Liver (tissue), 9 donors: Measurements from ENCODE around the gene RAB5B. TPM values are rescaled to one million over a fixed set of nuclear protein-coding genes. Genes with fewer than 3 reads are reported as not detected.

ENCODE experiments used
- DNase-seq: peaks from one replicate; pipeline ENCODE4 v3.0.0-alpha.2; 2017; ENCODE audit warnings: low spot score
- H3K27ac ChIP-seq, 2 donors: one replicate each; pipeline ENCODE4 v1.7.0; 2013; ENCODE audit warnings: inconsistent platforms in 2 of 2, low read length in 2 of 2, control low read depth in 1 of 2, low read depth in 1 of 2, mild to moderate bottlenecking in 1 of 2
- H3K27me3 ChIP-seq, 4 donors: one replicate each; pipeline versions ENCODE4 v1.6.1 to v1.7.0; 2013; ENCODE audit warnings: low read length in 3 of 4, inconsistent platforms in 1 of 4, mild to moderate bottlenecking in 1 of 4, moderate library complexity in 1 of 4; ENCODE audit not compliant: control insufficient read depth in 4 of 4, insufficient read depth in 4 of 4
- H3K36me3 ChIP-seq, 4 donors: one replicate each; pipeline versions ENCODE4 v1.6.1 to v1.7.0; 2013; ENCODE audit warnings: low read length in 3 of 4, mild to moderate bottlenecking in 3 of 4, low read depth in 1 of 4, moderate library complexity in 1 of 4; ENCODE audit not compliant: control insufficient read depth in 4 of 4, insufficient read depth in 3 of 4
- H3K4me1 ChIP-seq, 4 donors: one replicate each; pipeline versions ENCODE4 v1.6.1 to v1.7.0; 2013; ENCODE audit warnings: low read length in 3 of 4, mild to moderate bottlenecking in 3 of 4, moderate library complexity in 1 of 4; ENCODE audit not compliant: control insufficient read depth in 4 of 4, insufficient read depth in 4 of 4
- H3K4me3 ChIP-seq, 3 donors: one replicate each; pipeline versions ENCODE4 v1.6.1 to v1.7.0; 2013; ENCODE audit warnings: low read length in 3 of 3, control low read depth in 1 of 3, low read depth in 1 of 3, mild to moderate bottlenecking in 1 of 3
- H3K9ac ChIP-seq, 2 donors: one replicate each; pipeline ENCODE4 v1.7.0; 2013; ENCODE audit warnings: low read length in 2 of 2, mild to moderate bottlenecking in 2 of 2, moderate library complexity in 2 of 2, control low read depth in 1 of 2, low read depth in 1 of 2
- H3K9me3 ChIP-seq, 4 donors: one replicate each; pipeline versions ENCODE4 v1.6.1 to v1.7.0; 2013; ENCODE audit warnings: low read length in 3 of 4; ENCODE audit not compliant: control insufficient read depth in 4 of 4
- EGR1 ChIP-seq, 2 donors: IDR thresholded peaks; 2 replicates each; pipeline ENCODE4 v1.6.1; 2016 to 2018; ENCODE audit warnings: antibody characterized with exemption in 2 of 2, low read depth in 2 of 2
- FOXA1 ChIP-seq: IDR thresholded peaks from 2 replicates; pipeline ENCODE4 v1.6.1; 2016; ENCODE audit warnings: antibody characterized with exemption
- GABPA ChIP-seq, 2 donors: IDR thresholded peaks in 1 of 2; conservative IDR thresholded peaks in 1 of 2; 2 replicates each; pipeline ENCODE4 v1.6.1; 2016; ENCODE audit warnings: antibody characterized with exemption in 2 of 2, mild to moderate bottlenecking in 1 of 2, moderate library complexity in 1 of 2
- HNF4A ChIP-seq, 2 donors: conservative IDR thresholded peaks; 2 replicates each; pipeline ENCODE4 v1.6.1; 2016; ENCODE audit warnings: antibody characterized with exemption in 2 of 2, mild to moderate bottlenecking in 2 of 2
- HNF4G ChIP-seq: IDR thresholded peaks from 2 replicates; pipeline ENCODE4 v1.6.1; 2016; ENCODE audit warnings: antibody characterized with exemption
- NR2F2 ChIP-seq: IDR thresholded peaks from 2 replicates; pipeline ENCODE4 v1.6.1; 2016; ENCODE audit warnings: antibody characterized with exemption
- SP1 ChIP-seq: IDR thresholded peaks from 2 replicates; pipeline ENCODE4 v1.6.1; 2018; ENCODE audit warnings: antibody characterized with exemption, mild to moderate bottlenecking
- YY1 ChIP-seq: IDR thresholded peaks from 2 replicates; pipeline ENCODE4 v1.6.1; 2016; ENCODE audit warnings: antibody characterized with exemption, mild to moderate bottlenecking
- WGBS: extraction: QIAGEN DNeasy Blood & Tissue Kit; methylation state at CpG from one replicate; pipeline ENCODE4 v1.1.7; 2013; 5-methylcytosine and 5-hydroxymethylcytosine counted together
- polyA plus RNA-seq, 2 donors: library from polyadenylated mRNA; stranded (reverse) in 1 of 2; unstranded in 1 of 2; fragments of 200-250 nt in 1 of 2; fragments of >200 nt in 1 of 2; fragmentation: Nextera tagmentation in 1 of 2; extraction: Ambion mirVana in 1 of 2; gene quantifications; one replicate each; pipeline versions ENCODE4 v1.2.1 to v1.2.3, GENCODE V29; 2013 to 2015
- total RNA-seq, 2 donors: library from RNA; depleted of rRNA; stranded (reverse); fragments of >200 nt; gene quantifications; one replicate each; pipeline ENCODE4 v1.2.3, GENCODE V29; 2014
- TF ChIP-seq, protein P1 (sequence below): IDR thresholded peaks from 2 replicates; pipeline ENCODE4 v1.6.1; 2016; ENCODE audit warnings: antibody characterized with exemption, mild to moderate bottlenecking
- TF ChIP-seq, protein P2 (sequence below): IDR thresholded peaks from 2 replicates; pipeline ENCODE4 v1.6.1; 2016; ENCODE audit warnings: antibody characterized with exemption
- TF ChIP-seq, protein P3 (sequence below): IDR thresholded peaks from 2 replicates; pipeline ENCODE4 v1.6.1; 2016; ENCODE audit warnings: antibody characterized with exemption
- TF ChIP-seq, protein P4 (sequence below): IDR thresholded peaks from 2 replicates; pipeline ENCODE4 v1.6.1; 2016; ENCODE audit warnings: antibody characterized with exemption
- donor health status: healthy.
- donor health status: healthy.
- donor health status: healthy.
- donor health status: healthy.
- donor health status: healthy.

RAB5B gene
- total and polyA plus RNA-seq, 4 donors = 20.7 to 44.0 (median 38.4) TPM

DNA sequence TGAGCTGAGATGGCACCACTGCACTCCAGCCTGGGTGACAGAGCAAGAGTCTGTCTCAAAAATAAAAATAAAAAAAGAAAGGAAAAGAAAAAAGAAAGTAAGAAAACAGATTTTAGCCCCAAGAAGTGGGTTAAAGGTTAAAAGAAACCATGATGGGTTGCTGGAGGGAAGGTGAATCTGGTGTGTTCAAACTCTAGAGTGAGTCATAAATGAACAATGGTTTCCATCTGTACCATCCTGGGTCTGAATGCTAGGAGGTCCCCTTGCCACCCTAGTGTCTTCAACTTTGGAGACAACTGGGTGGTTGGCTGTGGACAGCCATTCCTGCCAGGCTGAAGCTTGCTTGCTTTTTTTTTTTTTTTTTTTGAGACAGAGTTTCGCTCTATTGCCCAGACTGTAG lies 66.3 kb downstream of the RAB5B start (continued):
- TF ChIP-seq, protein P1, sequence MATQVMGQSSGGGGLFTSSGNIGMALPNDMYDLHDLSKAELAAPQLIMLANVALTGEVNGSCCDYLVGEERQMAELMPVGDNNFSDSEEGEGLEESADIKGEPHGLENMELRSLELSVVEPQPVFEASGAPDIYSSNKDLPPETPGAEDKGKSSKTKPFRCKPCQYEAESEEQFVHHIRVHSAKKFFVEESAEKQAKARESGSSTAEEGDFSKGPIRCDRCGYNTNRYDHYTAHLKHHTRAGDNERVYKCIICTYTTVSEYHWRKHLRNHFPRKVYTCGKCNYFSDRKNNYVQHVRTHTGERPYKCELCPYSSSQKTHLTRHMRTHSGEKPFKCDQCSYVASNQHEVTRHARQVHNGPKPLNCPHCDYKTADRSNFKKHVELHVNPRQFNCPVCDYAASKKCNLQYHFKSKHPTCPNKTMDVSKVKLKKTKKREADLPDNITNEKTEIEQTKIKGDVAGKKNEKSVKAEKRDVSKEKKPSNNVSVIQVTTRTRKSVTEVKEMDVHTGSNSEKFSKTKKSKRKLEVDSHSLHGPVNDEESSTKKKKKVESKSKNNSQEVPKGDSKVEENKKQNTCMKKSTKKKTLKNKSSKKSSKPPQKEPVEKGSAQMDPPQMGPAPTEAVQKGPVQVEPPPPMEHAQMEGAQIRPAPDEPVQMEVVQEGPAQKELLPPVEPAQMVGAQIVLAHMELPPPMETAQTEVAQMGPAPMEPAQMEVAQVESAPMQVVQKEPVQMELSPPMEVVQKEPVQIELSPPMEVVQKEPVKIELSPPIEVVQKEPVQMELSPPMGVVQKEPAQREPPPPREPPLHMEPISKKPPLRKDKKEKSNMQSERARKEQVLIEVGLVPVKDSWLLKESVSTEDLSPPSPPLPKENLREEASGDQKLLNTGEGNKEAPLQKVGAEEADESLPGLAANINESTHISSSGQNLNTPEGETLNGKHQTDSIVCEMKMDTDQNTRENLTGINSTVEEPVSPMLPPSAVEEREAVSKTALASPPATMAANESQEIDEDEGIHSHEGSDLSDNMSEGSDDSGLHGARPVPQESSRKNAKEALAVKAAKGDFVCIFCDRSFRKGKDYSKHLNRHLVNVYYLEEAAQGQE = no peak
- TF ChIP-seq EGR1 (IDR thresholded peaks at IDR 0.05; ENCODE audit: low read depth in 2 of 2) (no peak), SP1 (no peak), YY1 (no peak), HNF4G (no peak)
- TF ChIP-seq, protein P2, sequence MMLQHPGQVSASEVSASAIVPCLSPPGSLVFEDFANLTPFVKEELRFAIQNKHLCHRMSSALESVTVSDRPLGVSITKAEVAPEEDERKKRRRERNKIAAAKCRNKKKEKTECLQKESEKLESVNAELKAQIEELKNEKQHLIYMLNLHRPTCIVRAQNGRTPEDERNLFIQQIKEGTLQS = no peak

DNA sequence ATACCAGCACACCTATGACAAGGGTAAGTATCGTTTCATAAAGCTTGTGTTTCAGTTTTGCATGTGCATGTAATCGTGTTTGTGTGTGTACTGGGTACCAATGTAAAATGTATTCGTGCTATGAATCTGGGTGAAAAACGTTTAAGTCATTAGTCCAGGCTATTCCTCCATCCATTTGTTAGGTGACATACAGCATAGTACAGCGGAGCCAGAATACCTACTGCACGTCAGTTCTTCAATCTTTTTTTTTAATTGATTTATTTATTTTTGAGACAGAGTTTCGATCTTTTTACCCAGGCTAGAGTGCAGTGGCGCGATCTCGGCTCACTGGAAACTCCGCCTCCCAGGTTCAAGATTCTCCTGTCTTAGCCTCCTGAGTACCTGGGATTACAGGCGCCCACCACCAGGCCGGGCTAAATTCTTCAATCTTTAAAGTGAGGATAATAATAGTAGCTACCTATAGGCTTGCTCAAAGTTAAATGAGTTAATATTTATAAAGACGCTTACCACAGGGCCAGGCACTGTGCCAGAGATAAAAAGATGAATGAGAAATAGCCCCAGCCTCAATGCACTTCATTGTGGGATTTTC lies 67.2 kb downstream of the RAB5B start:
- peaks cover 2 to 41% (median 29%) of the 10 kb centered on the region in 4 donors for H3K4me1 ChIP-seq
- peak overlapping the region; percentile 28 to 75 for H3K9ac ChIP-seq
- no peaks in the 10 kb centered on the region for H3K27me3 ChIP-seq
- peaks cover 4 to 24% (median 16%) of the 10 kb centered on the region in 4 donors for H3K36me3 ChIP-seq
- no peaks in the 10 kb centered on the region for H3K9me3 ChIP-seq
- 36% methylated on average over 14 of the region's 14 CpGs for WGBS
- H3K27ac ChIP-seq = peak overlapping the region; percentile 11 to 100
- TF ChIP-seq, protein P3, sequence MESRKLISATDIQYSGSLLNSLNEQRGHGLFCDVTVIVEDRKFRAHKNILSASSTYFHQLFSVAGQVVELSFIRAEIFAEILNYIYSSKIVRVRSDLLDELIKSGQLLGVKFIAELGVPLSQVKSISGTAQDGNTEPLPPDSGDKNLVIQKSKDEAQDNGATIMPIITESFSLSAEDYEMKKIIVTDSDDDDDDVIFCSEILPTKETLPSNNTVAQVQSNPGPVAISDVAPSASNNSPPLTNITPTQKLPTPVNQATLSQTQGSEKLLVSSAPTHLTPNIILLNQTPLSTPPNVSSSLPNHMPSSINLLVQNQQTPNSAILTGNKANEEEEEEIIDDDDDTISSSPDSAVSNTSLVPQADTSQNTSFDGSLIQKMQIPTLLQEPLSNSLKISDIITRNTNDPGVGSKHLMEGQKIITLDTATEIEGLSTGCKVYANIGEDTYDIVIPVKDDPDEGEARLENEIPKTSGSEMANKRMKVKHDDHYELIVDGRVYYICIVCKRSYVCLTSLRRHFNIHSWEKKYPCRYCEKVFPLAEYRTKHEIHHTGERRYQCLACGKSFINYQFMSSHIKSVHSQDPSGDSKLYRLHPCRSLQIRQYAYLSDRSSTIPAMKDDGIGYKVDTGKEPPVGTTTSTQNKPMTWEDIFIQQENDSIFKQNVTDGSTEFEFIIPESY = no peak
- TF ChIP-seq SP1 (no peak), GABPA (IDR thresholded peaks at IDR 0.05 in 1 of 2, conservative IDR thresholded peaks at IDR 0.05 in 1 of 2) (no peak), HNF4A (conservative IDR thresholded peaks at IDR 0.05) (peak in 1 of 2 donors; percentile 11), NR2F2 (no peak), YY1 (no peak), FOXA1 (no peak)
- TF ChIP-seq, protein P1 = no peak
- TF ChIP-seq, protein P4, sequence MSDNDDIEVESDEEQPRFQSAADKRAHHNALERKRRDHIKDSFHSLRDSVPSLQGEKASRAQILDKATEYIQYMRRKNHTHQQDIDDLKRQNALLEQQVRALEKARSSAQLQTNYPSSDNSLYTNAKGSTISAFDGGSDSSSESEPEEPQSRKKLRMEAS = no peak
- TF ChIP-seq, protein P2 = peak; percentile 5
- DNase-seq = no peak
- H3K4me3 ChIP-seq = peak overlapping the region; percentile 36 to 99 (median 80)
